Effector CD4-positive, alpha-beta T cell (primary cell): Measurements from ENCODE around the gene YIPF2.

ENCODE experiments used
- DNase-seq: peaks from one replicate; pipeline ENCODE4 v3.0.0-alpha.2; 2020

The YIPF2 gene

GRCh38 chr19:10872546-10873107 is 55.8 kb downstream of the YIPF2 start:
- no peak for DNase-seq
